GM10266 (cell line): ENCODE measurements around the gene NSMCE1.
"Not testable (repeated sequence)": the region's sequence is repeated elsewhere in the genome, so short reads cannot be mapped to it uniquely, and the experiment has no call there.

Source experiments
- DNase-seq: peaks from one replicate; pipeline ENCODE4 v3.0.0; 2012; ENCODE audit errors: extremely low spot score
- CTCF ChIP-seq: IDR thresholded peaks from 2 replicates; pipeline ENCODE4 v1.5.1; 2012; ENCODE audit warnings: mild to moderate bottlenecking, low read depth; ENCODE audit not compliant: control insufficient read depth, insufficient read depth; ENCODE audit errors: missing control alignments

Gene NSMCE1

GRCh38 chr16:27265982-27266381 lies 2.6 kb downstream of the NSMCE1 start:
- no peak for DNase-seq
- TF ChIP-seq CTCF, result no peak

- TF ChIP-seq CTCF, result no peak
- no peak for DNase-seq
Measured at GRCh38 chr16:27264151-27264550, 4.4 kb downstream of the NSMCE1 start.

- not testable (repeated sequence) for DNase-seq
Measured at GRCh38 chr16:27262904-27263423, 5.6 kb downstream of the NSMCE1 start.

GRCh38 chr16:27259710-27260109 lies 8.9 kb downstream of the NSMCE1 start:
- no peak for DNase-seq
- TF ChIP-seq CTCF, result no peak

GRCh38 chr16:27258241-27258734 lies 10.3 kb downstream of the NSMCE1 start:
- no peak for DNase-seq
- no peak for TF ChIP-seq CTCF

GRCh38 chr16:27257271-27257670 lies 11.3 kb downstream of the NSMCE1 start:
- no peak for DNase-seq
- TF ChIP-seq CTCF, result no peak

- no peak for DNase-seq
- TF ChIP-seq CTCF, result no peak
Measured at GRCh38 chr16:27256861-27257260, 11.7 kb downstream of the NSMCE1 start.

GRCh38 chr16:27254262-27254811 lies 14.2 kb downstream of the NSMCE1 start:
- peak; percentile 52 for DNase-seq
- no peak for TF ChIP-seq CTCF
